Myocyte (in vitro differentiated cells): ENCODE data around the gene UBE2R2. TPM values are rescaled to one million over a fixed set of nuclear protein-coding genes. Genes with fewer than 3 reads are reported as not detected.
"Not testable (repeated sequence)": the region's sequence is repeated elsewhere in the genome, so short reads cannot be mapped to it uniquely, and the experiment has no call there.

Experiments used
- DNase-seq: peaks from one replicate; pipeline ENCODE4 v3.0.0-alpha.2; 2012; ENCODE audit warnings: low read depth
- total RNA-seq: library from RNA; depleted of rRNA; stranded (reverse); fragments of >200 nt; gene quantifications from 2 replicates; pipeline ENCODE4 v1.2.3, GENCODE V29; 2014

Gene UBE2R2
- total RNA-seq, 1 donor from 2014 or later: 17.1 TPM

DNA sequence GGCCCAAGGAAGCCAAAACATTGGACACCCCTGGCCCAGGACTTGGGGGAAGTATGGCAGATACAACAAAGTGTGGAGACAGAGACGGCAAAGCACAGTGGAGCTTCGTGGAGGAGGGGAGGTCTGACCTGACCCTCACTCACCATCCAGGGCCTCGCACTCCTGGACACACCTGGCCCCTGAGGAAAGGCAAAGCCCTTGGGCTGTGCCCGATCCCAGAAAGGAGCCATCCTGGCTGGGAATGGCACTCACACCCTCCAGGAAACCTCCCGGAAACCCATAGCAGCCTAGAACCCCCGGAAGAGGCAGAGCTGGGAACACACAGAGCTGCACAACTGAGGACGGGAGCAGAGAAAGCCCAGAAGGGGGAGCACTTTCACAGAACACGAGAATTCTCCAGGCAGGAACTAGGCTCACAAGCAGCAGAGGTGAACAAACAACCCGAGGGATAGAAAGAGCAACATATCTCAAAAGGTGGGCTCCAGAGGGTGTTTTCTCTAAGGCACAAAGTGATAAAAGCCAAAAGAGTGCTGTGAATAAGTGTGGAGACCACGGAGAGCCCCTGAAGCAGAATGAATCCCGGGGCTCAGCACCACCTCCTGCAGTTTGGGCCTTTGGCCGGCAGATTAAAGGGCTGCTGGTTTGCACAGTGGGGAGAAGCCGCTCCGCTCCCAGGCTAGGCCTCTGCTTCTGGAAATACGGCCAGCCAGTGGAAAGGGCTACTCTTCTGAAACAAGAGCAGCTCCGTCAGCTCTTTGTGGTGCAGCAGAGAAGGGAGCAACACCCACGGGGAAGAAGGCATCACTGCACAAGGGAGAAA lies 108.2 kb downstream of the UBE2R2 start:
- DNase-seq: peak; percentile 54

DNA sequence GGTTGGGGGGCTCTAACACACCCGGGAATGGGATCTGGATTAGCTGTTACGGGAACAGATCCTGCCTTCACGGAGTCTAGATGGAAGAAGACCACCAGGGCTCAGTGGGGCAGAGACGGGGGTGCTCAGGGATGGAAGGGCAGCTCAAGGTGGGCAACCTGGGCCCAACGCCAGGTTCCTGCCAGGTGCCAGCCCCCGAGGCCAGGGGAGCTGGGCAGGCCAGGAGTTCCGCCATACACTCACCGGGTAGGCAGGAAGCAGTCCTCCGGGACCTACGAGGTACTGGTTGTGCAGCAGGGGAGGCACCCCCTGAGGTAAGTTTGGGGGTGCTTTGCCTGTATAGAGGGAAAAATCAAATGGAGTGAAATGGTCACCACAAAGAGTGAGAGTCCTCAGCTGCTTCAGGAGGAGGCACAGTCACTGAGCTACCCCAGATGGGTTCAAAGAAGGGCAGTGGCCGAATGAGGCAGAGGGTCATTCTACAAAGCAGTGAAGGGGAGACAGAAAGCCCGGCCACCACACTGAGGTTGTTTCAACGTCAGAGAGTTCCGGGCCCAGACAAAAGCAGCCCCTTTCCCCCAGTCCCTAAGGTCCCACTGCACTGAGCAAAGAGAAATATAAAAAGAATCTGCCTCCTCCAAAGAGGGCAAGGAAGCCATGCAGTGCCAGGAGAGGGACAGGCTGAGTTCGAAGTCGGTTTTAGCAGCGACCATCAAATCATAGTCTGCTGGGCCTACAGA lies 110.0 kb downstream of the UBE2R2 start:
- no peak for DNase-seq

DNA sequence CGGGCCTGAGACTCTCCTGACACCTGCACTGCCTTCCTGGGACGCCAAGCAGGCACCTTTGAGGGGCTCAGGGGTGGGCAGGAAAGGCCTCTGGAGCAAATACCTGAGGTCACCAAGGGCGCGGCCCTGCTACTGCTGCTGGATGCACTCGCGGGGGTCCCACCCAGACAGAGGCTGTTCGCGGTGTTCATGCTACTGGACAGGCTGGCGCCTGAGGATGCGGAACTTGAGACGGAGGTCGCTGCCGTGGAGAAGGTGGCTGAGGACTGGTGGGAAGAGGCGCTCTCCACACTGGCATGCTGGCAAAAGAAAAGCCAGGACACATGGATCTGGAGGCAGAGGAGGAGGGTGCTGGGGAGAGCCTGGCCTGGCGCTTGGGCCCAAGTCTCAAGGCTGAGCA lies 110.7 kb downstream of the UBE2R2 start:
- no peak for DNase-seq

DNA sequence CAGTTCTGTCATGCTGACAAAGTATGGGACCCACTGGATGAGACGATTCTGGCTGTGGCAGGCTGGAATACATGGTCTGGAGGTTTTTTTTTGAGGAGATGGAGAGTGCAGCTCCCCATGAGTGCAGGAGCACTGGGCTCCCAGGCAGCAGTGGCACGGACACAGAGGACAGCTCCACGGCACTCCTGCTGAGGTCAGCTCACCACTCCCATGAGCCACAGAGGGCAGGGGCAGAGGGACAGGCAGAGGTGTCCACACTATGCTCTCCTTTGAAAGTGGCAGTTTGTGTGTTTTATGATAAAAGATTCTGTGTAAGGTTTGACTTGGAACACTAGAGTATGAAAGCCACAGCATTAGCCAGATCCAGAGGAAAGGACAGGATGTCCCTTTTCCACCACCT lies 114.4 kb downstream of the UBE2R2 start:
- no peak for DNase-seq

DNA sequence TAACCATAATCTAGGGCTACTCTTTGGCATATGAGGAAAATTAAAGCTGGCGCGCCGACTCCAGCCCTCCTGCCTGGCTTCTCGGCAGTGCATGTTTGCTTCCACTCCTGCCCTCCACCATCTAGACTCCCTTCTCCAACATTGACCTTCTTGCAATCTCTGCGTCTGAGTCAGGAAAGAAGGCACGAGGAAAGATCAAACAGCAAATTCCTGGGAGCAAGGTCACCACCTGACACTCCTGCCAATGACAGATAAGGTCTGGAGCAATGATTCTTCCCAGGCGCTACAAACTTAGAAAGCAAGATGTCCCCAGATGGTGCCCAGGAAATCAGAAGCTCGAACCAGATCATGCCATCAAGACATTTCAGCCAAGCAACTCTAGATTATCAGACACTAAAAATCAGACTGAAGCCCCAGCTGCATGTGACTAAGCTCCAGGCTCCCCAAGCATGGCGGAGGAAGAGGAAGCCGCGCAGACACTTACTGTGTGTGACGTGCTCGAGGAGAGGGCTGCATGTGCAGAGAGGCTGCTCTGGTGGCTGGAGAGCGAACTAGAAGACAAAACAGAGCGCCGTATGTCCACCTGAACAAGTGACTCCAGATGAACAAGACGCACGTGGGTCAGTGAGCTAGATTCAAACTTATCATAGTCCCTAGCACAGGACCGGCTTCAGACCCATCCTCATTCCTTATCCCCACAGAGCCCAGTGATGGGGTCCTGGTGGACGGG lies 115.3 kb downstream of the UBE2R2 start:
- no peak for DNase-seq

DNA sequence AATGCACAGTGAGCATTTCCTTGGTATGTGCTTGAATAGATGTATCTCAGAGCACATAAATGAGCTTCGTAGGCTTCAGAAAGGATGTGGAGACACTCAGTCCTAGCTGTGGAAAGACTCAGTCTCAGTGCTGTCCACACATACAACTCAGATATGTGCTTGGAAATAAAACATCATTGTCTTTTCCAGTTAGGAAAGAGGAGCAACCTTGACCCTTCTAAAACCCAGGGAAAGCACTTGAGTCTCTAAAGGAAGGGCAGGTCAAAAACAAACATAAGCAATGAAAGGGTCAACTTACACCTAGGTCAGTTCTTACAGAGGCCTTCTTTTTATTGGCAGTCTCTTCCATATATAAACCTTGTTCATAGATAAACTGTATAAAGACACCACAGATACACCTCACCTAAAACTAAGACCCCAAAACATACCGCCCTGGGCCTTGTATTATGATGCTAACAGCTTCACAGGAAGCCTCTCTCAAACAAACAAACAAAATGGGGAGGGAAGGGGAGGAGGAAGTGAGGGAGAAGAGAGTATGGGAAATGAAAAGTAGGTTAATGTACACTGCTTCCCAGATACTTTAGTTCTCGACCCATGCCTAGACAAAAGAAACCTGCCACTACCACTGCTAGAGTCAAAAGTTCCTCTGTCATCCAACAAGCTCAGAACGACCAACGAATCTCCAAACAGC lies 117.4 kb downstream of the UBE2R2 start:
- DNase-seq: no peak

DNA sequence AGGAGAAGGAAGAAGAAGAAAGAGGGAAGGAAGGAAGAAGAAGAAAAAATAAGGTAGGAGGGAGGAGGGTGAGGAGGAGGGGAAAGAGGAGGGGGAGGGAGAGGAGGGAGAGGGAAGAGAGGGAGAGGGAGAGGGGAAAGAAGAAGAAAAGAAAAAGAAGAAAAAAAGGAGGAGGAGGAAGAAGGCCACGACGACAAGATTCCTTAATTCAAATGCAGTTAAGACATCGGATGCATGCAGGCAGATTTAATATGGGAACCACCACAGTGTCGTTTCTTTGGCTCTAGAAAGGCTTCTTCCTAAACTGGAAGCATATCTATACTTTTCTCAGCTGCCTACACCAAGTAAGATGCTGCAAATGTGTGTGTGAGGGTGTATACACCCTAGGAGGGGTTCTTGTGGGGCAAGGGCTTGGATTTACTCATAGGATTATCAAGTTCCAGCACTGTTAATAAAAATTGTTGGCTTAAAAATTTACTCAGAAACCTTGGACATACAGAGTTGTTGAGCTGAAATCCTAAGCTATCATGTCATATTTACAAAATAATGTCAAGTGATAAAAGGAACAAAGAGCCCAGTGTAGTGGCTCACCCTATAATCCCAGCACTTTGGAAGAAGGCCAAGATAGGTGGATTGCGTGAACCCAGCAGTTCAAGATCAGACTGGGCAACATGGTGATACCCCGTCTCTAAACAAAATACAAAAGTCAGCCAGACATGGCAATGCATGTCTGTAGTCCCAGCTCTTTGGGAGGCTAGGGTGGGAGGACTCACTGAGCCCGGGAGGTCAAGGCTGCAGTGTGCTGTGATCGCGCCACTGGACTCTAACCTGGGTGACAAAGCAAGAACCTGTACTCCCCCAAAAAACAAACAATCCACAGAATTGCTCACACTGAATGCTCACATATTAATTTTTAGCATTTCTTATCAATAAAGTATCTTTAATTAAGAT lies 123.2 kb downstream of the UBE2R2 start:
- no peak for DNase-seq

DNA sequence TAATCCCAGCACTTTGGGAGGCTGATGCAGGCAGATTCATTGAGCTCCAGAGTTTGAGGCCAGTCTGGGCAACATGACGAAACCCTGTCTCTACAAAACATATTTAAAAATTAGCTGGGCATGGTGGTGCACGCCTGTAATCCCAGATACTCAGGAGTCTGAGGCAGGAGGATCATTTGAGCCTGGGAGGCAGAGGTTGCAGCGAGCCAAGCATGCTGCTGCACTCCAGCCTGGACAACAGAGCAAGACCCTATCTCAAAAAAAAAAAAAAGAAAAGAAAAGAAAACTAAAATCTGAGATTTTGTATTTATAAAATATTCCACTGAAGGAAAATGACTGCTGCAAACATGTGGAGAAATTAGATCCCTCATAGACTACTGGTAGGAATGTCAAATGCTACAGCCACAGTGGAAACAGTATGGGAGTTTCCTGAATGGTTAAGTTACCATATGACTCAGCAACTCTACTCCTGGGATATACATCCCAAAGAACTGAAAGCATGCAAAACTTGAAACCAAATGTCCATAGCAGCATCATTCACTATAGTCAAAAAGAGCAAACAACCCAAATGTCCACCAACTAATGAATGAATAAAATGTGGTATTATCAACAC lies 125.6 kb downstream of the UBE2R2 start:
- peak; percentile 47 for DNase-seq

DNA sequence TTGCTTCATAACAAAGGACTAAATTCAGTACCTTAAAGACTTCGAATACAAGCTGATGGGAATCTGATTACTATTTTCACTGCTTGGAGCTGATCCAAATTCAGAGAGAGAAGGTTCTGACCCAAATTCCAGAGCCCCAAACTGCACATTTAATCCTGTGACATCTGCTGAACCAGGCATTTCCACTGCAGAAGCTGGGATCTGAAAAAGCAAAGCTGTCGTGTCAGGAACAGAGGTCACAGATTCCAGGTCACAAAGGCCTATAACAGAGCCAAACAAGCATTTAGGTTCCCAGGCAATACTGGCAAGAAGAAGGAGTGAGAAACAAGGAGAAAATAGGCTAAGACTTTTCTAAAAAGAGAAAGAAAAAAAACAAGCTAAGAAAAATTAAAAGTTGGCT lies 126.4 kb downstream of the UBE2R2 start:
- DNase-seq: peak; percentile 18

DNA sequence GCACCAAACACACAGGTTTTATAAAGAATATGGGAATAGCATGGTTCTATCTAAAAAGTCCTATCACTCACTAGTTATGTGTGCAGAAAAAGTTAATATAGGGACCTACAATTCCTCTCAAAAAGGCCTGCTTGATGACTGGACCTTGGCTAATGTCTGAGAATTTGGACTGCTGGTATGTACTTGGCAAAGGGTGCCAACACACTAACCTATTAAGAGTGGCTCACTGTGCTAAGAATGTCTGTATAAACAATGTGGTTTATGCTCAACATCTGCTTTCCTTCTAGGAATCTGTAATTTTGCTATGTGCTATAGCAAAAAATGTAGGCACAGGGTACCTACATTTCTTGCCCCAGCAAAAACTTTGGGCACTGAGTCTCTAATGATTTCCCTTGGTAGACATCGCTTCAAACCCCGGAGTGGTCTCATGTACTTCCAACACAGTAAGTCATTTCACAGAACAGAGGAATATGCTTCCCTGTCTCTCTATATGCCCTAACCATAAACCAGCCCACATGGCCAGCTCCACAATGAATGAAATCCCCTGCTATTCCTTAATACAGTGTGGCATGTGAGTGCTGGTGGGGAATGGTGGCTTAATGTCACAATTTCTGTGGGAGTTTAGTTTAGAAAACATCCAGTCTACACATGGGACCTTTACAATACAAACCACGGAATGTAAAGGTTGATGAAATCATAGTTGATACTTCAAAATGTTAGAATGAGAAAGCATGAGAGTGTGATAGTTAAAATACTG lies 130.0 kb downstream of the UBE2R2 start:
- peak; percentile 78 for DNase-seq

DNA sequence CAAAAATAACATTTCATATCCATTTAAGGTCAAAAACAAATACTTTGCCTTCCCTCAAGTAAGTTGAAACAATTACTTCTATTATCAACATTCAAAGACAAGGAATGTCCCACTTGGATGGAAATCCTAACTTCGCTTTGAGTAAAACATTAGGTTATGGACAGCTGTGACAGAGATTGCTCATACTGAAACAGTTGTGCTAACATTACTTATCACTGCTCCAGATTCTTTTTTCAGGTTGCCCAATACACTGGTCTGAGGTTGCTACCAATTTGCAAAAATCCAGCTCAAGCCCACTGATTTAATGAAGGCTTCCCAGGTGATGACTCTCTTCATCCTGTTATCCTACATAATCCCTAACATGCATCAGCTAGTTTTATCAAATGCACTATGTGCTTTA lies 133.4 kb downstream of the UBE2R2 start:
- peak; percentile 37 for DNase-seq

DNA sequence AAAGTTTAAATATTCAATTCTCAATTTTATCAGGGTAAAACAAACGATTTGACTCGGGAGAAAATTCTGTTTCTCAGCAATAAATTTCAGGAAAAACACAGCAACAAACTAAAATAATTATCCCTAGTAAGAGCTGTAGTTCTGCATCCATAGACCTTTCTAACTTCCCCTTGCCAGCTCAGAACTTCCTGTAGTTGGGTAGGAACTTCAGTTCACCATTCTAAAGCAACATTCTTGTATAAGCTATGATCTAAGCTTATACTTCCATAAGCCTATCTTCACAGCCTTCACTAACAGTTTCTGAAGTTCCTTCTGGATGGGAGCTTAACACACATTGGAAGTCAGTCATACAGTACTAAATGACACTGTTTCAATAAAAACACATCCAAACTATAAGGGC lies 135.1 kb downstream of the UBE2R2 start:
- DNase-seq: no peak

DNA sequence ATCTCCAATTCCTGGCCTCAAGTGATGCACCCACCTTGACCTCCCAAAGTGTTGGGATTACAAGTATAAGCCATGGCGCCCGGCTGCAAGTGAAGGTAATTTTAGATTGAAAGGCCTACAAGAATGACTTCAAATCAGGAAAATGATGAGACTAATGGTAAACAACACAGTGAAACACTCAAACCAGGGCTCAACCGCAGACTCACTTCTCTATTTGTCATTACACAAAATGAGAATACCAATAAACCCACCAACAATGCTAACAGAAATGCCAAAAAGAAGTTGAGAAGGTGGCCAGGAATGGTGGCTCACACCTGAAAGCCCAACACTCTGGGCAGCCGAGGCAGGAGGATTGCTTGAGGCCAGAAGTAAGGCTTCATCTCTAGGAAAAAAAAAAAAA lies 139.6 kb downstream of the UBE2R2 start:
- DNase-seq: no peak

DNA sequence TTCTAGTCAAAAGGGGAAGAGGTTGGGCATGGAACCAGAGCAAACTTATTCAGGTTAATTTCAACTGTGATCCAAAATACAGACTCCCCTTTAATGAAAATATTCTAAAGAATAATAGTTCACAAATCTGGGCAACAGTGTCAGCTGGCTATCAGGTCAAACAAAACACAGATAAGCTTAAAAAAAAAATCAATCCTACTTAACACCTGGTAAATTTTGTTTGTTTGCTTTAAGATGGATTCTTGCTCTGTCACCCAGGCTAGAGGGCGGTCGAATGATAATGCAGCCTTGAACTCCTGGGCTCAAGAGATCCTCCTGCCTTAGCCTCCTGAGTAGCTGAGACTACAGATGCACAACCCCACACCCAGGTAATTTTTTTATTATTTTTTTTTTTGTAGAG lies 142.8 kb downstream of the UBE2R2 start:
- no peak for DNase-seq

DNA sequence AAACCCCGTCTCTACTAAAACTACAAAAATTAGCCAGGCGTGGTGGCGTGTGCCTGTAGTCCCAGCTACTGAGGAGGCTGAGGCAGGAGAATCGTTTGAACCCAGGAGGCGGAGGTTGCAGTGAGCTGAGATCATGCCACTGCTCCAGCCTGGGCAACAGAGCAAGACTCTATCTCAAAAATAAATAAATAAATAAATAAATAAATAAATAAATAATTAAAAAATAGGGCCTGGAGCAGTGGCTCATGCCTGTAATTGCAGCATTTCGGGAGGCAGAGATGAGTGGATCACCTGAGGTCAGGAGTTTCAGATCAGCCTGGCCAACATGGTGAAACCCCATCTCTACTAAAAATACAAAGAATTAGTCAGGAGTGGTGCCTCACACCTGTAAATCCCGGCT lies 145.5 kb downstream of the UBE2R2 start:
- not testable (repeated sequence) for DNase-seq

DNA sequence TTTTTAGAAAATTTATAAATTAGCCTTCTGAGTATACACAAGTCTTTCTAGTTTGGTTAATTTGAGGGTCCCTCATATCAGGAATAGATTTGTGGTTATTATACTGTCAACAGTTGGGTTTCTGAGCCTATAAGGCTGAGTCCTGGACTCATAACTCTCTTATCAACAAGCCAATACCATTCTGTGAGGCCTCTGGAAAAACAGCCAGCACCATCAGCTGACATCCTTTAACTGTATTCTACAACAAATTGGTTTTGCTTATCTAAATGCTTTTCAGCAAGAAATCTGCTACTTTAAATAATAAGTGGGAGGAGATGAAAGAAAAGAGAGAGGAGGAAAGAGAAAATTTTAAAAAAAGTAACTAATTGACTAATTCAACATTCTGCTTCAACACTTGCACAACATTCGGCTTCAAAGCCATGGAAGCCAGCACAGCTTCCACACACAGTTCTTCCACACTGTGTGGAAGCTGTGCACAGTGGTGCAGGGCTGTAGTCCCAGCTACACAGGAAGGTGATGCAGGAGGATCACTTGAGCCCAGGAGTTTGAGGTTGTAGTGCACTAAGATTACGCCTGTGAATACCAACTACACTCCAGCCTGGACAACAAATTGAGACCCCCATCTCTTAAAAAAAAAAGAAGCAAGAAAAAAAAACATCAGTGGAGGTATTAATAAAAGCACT lies 147.3 kb downstream of the UBE2R2 start:
- DNase-seq: no peak
